SK-N-SH treated with all-trans-retinoic acid at 6 μM for 48 hours (cell line): ENCODE measurements around the gene WDR88.

Experiments used
- ATAC-seq: fragments of 200-7000 bp; cut with Tn5 transposase; 3 replicates; pipeline ENCODE4 v1.9.1; 2020; ENCODE audit warnings: mild to moderate bottlenecking, moderate library complexity
- BACH2 ChIP-seq: fragments of 250-450 bp; sonication (Bioruptor Pico); IDR thresholded peaks from 2 replicates; pipeline ENCODE4 v1.9.0; 2021; ENCODE audit warnings: mild to moderate bottlenecking, borderline replicate concordance
- CREB5 ChIP-seq: fragments of 250-450 bp; sonication (Bioruptor Pico); IDR thresholded peaks from 2 replicates; pipeline ENCODE4 v1.5.1; 2020; ENCODE audit warnings: low read depth, mild to moderate bottlenecking, moderate library complexity
- CSDC2 ChIP-seq: fragments of 250-450 bp; sonication (Bioruptor Pico); IDR thresholded peaks from 2 replicates; pipeline ENCODE4 v1.5.0; 2020; ENCODE audit warnings: mild to moderate bottlenecking, moderate library complexity
- CSRNP3 ChIP-seq: fragments of 250-450 bp; sonication (Bioruptor Pico); IDR thresholded peaks from 2 replicates; pipeline ENCODE4 v1.5.1; 2021; ENCODE audit warnings: mild to moderate bottlenecking, moderate library complexity
- ISL1 ChIP-seq: fragments of 250-450 bp; sonication (Bioruptor Pico); IDR thresholded peaks from 2 replicates; pipeline ENCODE4 v2.1.2; 2022; ENCODE audit warnings: mild to moderate bottlenecking, moderate library complexity
- OSR1 ChIP-seq: fragments of 250-450 bp; sonication (Bioruptor Pico); IDR thresholded peaks from 2 replicates; pipeline ENCODE4 v1.8.0; 2022; ENCODE audit warnings: moderate library complexity, mild to moderate bottlenecking, inconsistent platforms
- POU6F1 ChIP-seq: fragments of 250-450 bp; sonication (Bioruptor Pico); IDR thresholded peaks from 2 replicates; pipeline ENCODE4 v1.8.0; 2021; ENCODE audit warnings: low read depth, mild to moderate bottlenecking, moderate library complexity, borderline replicate concordance
- PPARA ChIP-seq: fragments of 250-450 bp; sonication (Bioruptor Pico); IDR thresholded peaks from 2 replicates; pipeline ENCODE4 v1.5.0; 2020; ENCODE audit warnings: mild to moderate bottlenecking, borderline replicate concordance
- RARB ChIP-seq: fragments of 250-450 bp; sonication (Bioruptor Pico); IDR thresholded peaks from 2 replicates; pipeline ENCODE4 v1.8.0; 2021; ENCODE audit warnings: mild to moderate bottlenecking, moderate library complexity
- SNAI2 ChIP-seq: fragments of 250-450 bp; sonication (Bioruptor Pico); IDR thresholded peaks from 2 replicates; pipeline ENCODE4 v1.5.0; 2020; ENCODE audit warnings: mild to moderate bottlenecking, moderate library complexity
- TCF4 ChIP-seq: fragments of 250-450 bp; sonication (Bioruptor Pico); IDR thresholded peaks from 2 replicates; pipeline ENCODE4 v1.8.0; 2021; ENCODE audit warnings: mild to moderate bottlenecking, moderate library complexity, borderline replicate concordance
- TOX ChIP-seq: fragments of 250-450 bp; sonication (Bioruptor Pico); IDR thresholded peaks from 2 replicates; pipeline ENCODE4 v1.8.0; 2021; ENCODE audit warnings: mild to moderate bottlenecking, moderate library complexity, borderline replicate concordance
- ZC3H10 ChIP-seq: fragments of 250-450 bp; sonication (Bioruptor Pico); IDR thresholded peaks from 2 replicates; pipeline ENCODE4 v1.5.1; 2021; ENCODE audit warnings: mild to moderate bottlenecking, moderate library complexity
- ZFP3 ChIP-seq: fragments of 250-450 bp; sonication (Bioruptor Pico); IDR thresholded peaks from 2 replicates; pipeline ENCODE4 v1.5.0; 2020; ENCODE audit warnings: mild to moderate bottlenecking, moderate library complexity
- ZFP30 ChIP-seq: fragments of 450-650 bp; formaldehyde crosslinking; IDR thresholded peaks from 2 replicates; pipeline ENCODE4 v1.5.0; 2022; ENCODE audit warnings: mild to moderate bottlenecking, moderate library complexity
- ZNF565 ChIP-seq: fragments of 450-650 bp; formaldehyde crosslinking; conservative IDR thresholded peaks from 2 replicates; pipeline ENCODE4 v1.5.0; 2020; ENCODE audit warnings: low read depth, mild to moderate bottlenecking, moderate library complexity
- ZNF70 ChIP-seq: fragments of 450-650 bp; formaldehyde crosslinking; IDR thresholded peaks from 2 replicates; pipeline ENCODE4 v1.5.0; 2020; ENCODE audit warnings: mild to moderate bottlenecking, moderate library complexity
- ZNF8 ChIP-seq: fragments of 450-650 bp; formaldehyde crosslinking; IDR thresholded peaks from 2 replicates; pipeline ENCODE4 v1.5.0; 2020; ENCODE audit warnings: mild to moderate bottlenecking, moderate library complexity
- TF ChIP-seq, protein P1 (sequence below): fragments of 250-450 bp; sonication (Bioruptor Pico); IDR thresholded peaks from 2 replicates; pipeline ENCODE4 v1.5.0; 2020; ENCODE audit warnings: mild to moderate bottlenecking, moderate library complexity
- TF ChIP-seq, protein P2 (sequence below): fragments of 250-450 bp; sonication (Bioruptor Pico); IDR thresholded peaks from 2 replicates; pipeline ENCODE4 v1.8.0; 2020; ENCODE audit warnings: mild to moderate bottlenecking, moderate library complexity, borderline replicate concordance

The WDR88 gene

DNA sequence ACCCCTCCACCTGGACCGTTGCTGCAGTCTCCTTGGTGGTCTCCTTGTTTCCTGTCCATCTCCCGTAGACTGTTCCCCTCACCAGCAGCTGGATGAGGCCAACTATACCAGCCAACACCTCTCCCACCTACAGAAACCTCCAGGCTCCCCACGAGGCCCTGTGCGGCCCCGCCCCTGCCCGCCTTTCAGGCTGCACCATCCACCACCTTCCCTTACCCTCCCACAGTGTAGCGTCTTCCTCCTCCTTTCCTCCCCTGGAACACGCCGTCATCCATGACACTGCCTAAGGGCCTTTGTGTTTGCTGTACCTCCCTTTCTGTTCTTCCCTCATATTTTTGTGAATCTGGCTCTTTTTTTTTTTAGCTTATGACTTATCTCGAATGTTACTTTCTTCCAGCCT is 23.8 kb upstream of the WDR88 start:
- TF ChIP-seq CREB5 (CRISPR knock-in tag) (no peak), TCF4 (no peak), ZNF8 (no peak), SNAI2 (CRISPR knock-in tag) (no peak), BACH2 (no peak), ZFP3 (CRISPR knock-in tag) (no peak), ISL1 (CRISPR knock-in tag) (no peak), ZFP30 (CRISPR knock-in tag) (no peak), ZC3H10 (CRISPR knock-in tag) (no peak)
- TF ChIP-seq, all 23 proteins: peak for 0
- no peak for ATAC-seq

GRCh38 chr19:33110137-33110910 is 21.6 kb upstream of the WDR88 start:
- TF ChIP-seq CSDC2 (CRISPR knock-in tag) (no peak), CSRNP3 (CRISPR knock-in tag) (no peak), RARB (no peak), TOX (no peak), PPARA (no peak), POU6F1 (CRISPR knock-in tag) (no peak), ISL1 (CRISPR knock-in tag) (no peak), ZNF565 (CRISPR knock-in tag) (no peak), CREB5 (CRISPR knock-in tag) (no peak), OSR1 (CRISPR knock-in tag) (no peak), ZFP3 (CRISPR knock-in tag) (no peak), ZNF70 (CRISPR knock-in tag) (no peak), ZC3H10 (CRISPR knock-in tag) (no peak), ZFP30 (CRISPR knock-in tag) (no peak), TCF4 (no peak), BACH2 (no peak), SNAI2 (CRISPR knock-in tag) (no peak)
- TF ChIP-seq, protein P1, sequence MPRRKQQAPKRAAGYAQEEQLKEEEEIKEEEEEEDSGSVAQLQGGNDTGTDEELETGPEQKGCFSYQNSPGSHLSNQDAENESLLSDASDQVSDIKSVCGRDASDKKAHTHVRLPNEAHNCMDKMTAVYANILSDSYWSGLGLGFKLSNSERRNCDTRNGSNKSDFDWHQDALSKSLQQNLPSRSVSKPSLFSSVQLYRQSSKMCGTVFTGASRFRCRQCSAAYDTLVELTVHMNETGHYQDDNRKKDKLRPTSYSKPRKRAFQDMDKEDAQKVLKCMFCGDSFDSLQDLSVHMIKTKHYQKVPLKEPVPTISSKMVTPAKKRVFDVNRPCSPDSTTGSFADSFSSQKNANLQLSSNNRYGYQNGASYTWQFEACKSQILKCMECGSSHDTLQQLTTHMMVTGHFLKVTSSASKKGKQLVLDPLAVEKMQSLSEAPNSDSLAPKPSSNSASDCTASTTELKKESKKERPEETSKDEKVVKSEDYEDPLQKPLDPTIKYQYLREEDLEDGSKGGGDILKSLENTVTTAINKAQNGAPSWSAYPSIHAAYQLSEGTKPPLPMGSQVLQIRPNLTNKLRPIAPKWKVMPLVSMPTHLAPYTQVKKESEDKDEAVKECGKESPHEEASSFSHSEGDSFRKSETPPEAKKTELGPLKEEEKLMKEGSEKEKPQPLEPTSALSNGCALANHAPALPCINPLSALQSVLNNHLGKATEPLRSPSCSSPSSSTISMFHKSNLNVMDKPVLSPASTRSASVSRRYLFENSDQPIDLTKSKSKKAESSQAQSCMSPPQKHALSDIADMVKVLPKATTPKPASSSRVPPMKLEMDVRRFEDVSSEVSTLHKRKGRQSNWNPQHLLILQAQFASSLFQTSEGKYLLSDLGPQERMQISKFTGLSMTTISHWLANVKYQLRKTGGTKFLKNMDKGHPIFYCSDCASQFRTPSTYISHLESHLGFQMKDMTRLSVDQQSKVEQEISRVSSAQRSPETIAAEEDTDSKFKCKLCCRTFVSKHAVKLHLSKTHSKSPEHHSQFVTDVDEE (CRISPR knock-in tag) = no peak
- TF ChIP-seq, protein P2, sequence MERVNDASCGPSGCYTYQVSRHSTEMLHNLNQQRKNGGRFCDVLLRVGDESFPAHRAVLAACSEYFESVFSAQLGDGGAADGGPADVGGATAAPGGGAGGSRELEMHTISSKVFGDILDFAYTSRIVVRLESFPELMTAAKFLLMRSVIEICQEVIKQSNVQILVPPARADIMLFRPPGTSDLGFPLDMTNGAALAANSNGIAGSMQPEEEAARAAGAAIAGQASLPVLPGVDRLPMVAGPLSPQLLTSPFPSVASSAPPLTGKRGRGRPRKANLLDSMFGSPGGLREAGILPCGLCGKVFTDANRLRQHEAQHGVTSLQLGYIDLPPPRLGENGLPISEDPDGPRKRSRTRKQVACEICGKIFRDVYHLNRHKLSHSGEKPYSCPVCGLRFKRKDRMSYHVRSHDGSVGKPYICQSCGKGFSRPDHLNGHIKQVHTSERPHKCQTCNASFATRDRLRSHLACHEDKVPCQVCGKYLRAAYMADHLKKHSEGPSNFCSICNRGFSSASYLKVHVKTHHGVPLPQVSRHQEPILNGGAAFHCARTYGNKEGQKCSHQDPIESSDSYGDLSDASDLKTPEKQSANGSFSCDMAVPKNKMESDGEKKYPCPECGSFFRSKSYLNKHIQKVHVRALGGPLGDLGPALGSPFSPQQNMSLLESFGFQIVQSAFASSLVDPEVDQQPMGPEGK (CRISPR knock-in tag) = no peak
- TF ChIP-seq, all 23 proteins: peak for 0
- ATAC-seq = no peak
